DND-41 (cell line): ENCODE results near the gene NRGN.

ENCODE experiments used
- ATAC-seq: fragments of 200-7000 bp; cut with Tn5 transposase; 3 replicates; pipeline ENCODE4 v1.9.1; 2021; ENCODE audit warnings: low read depth; ENCODE audit not compliant: insufficient read depth
- DNase-seq: peaks from one replicate; pipeline ENCODE4 v3.0.0-alpha.2; 2020
- H2AFZ ChIP-seq: 2 replicates; pipeline ENCODE4 v1.6.0; 2012; ENCODE audit warnings: low read depth, low read length
- H3K27ac ChIP-seq: 2 replicates; pipeline ENCODE4 v1.5.1; 2012; ENCODE audit warnings: low read length, inconsistent platforms
- H3K27me3 ChIP-seq: fragments of 200-600 bp; sonication (generic); 2 replicates; pipeline ENCODE4 v1.6.0; 2012; ENCODE audit warnings: low read length, mild to moderate bottlenecking, inconsistent platforms; ENCODE audit not compliant: insufficient read depth, poor library complexity
- H3K36me3 ChIP-seq: 2 replicates; pipeline ENCODE4 v1.5.1; 2012; ENCODE audit warnings: low read length, inconsistent platforms; ENCODE audit not compliant: insufficient read depth
- H3K4me1 ChIP-seq: 2 replicates; pipeline ENCODE4 v1.5.1; 2012; ENCODE audit warnings: mild to moderate bottlenecking, low read length; ENCODE audit not compliant: insufficient read depth
- H3K4me2 ChIP-seq: 2 replicates; pipeline ENCODE4 v1.6.0; 2012; ENCODE audit warnings: mild to moderate bottlenecking, moderate library complexity, low read length, inconsistent platforms; ENCODE audit not compliant: insufficient read depth
- H3K4me3 ChIP-seq, 2 experiments: fragments of 200-600 bp in 1 of 2; shearing (Covaris generic) in 1 of 2; 2 replicates each; pipeline ENCODE4 v1.5.1; 2012 to 2016; ENCODE audit warnings: inconsistent platforms in 2 of 2, low read length in 2 of 2, mild to moderate bottlenecking in 2 of 2, low read depth in 1 of 2, moderate library complexity in 1 of 2
- H3K79me2 ChIP-seq: 2 replicates; pipeline ENCODE4 v1.6.0; 2012; ENCODE audit warnings: low read length, inconsistent platforms; ENCODE audit not compliant: insufficient read depth
- H3K9ac ChIP-seq: 2 replicates; pipeline ENCODE4 v1.6.0; 2012; ENCODE audit warnings: low read depth, mild to moderate bottlenecking, inconsistent platforms, low read length, moderate library complexity
- H3K9me3 ChIP-seq: 2 replicates; pipeline ENCODE4 v1.5.1; 2012; ENCODE audit warnings: low read length, moderate library complexity, mild to moderate bottlenecking, inconsistent platforms; ENCODE audit not compliant: insufficient read depth, severe bottlenecking
- H4K20me1 ChIP-seq: 2 replicates; pipeline ENCODE4 v1.6.0; 2012; ENCODE audit warnings: low read length; ENCODE audit not compliant: insufficient read depth
- CTCF ChIP-seq: IDR thresholded peaks from 2 replicates; pipeline ENCODE4 v1.5.1; 2012; ENCODE audit warnings: borderline replicate concordance, low read length, moderate library complexity, mild to moderate bottlenecking; ENCODE audit not compliant: poor library complexity, severe bottlenecking; ENCODE audit errors: extremely low read depth
- EZH2 ChIP-seq: IDR thresholded peaks from 3 replicates; pipeline ENCODE4 v1.6.1; 2012; ENCODE audit warnings: borderline replicate concordance, low read depth, mild to moderate bottlenecking, moderate library complexity, low read length, inconsistent platforms; ENCODE audit not compliant: severe bottlenecking

NRGN gene

GRCh38 chr11:124749912-124750311 lies 10.2 kb downstream of the NRGN start:
- no peak overlapping the region for H2AFZ ChIP-seq
- H3K36me3 ChIP-seq, result no peaks in the 10 kb centered on the region
- no peaks in the 10 kb centered on the region for H3K79me2 ChIP-seq
- DNase-seq (no peak), ATAC-seq (no peak)
- no peak overlapping the region for H3K4me3 ChIP-seq
- H3K9me3 ChIP-seq, result no peaks in the 10 kb centered on the region
- no peak overlapping the region for H3K9ac ChIP-seq
- peaks cover 16% of the 10 kb centered on the region for H3K27me3 ChIP-seq
- no peak overlapping the region for H3K27ac ChIP-seq
- no peaks in the 10 kb centered on the region for H3K4me1 ChIP-seq
- peaks cover 7% of the 10 kb centered on the region; the same call in 1 of the 2 replicates for H4K20me1 ChIP-seq
- H3K4me2 ChIP-seq, result no peak overlapping the region
- TF ChIP-seq EZH2 (no peak), CTCF (no peak)

GRCh38 chr11:124751391-124751740 lies 11.6 kb downstream of the NRGN start:
- Histone ChIP-seq H3K36me3 (no peaks in the 10 kb centered on the region), H3K9me3 (no peaks in the 10 kb centered on the region), H3K27ac (no peak overlapping the region), H4K20me1 (peaks cover 7% of the 10 kb centered on the region; the same call in 1 of the 2 replicates), H3K27me3 (peaks cover 14% of the 10 kb centered on the region), H3K9ac (no peak overlapping the region), H3K4me2 (no peak overlapping the region), H3K4me3 (no peak overlapping the region), H2AFZ (no peak overlapping the region), H3K79me2 (no peaks in the 10 kb centered on the region), H3K4me1 (no peaks in the 10 kb centered on the region)
- TF ChIP-seq CTCF (no peak), EZH2 (no peak)
- ATAC-seq (no peak), DNase-seq (no peak)

GRCh38 chr11:124751741-124752470 lies 12.2 kb downstream of the NRGN start, which contains the start of gene VSIG2:
TSS of gene VSIG2 (minus strand) at chr11:124752255. CDS start at chr11:124752137, 118 bp downstream.
- DNase-seq (no peak), ATAC-seq (no peak)
- Histone ChIP-seq H3K36me3 (no peaks in the 10 kb centered on the region), H3K79me2 (no peaks in the 10 kb centered on the region), H4K20me1 (peaks cover 9% of the 10 kb centered on the region), H3K4me3 (no peak within 1 kb of the TSS), H3K27me3 (peaks cover 14% of the 10 kb centered on the region), H3K27ac (no peak within 1 kb of the TSS), H3K4me1 (no peaks in the 10 kb centered on the region), H3K9ac (no peak within 1 kb of the TSS), H2AFZ (no peak within 1 kb of the TSS), H3K4me2 (no peak within 1 kb of the TSS), H3K9me3 (no peaks in the 10 kb centered on the region)
- TF ChIP-seq EZH2 (no peak), CTCF (no peak)
